GM12891 (cell line): ENCODE data around the gene ZNF506.
"Not testable (repeated sequence)": the region's sequence is repeated elsewhere in the genome, so short reads cannot be mapped to it uniquely, and the experiment has no call there.

ENCODE experiments used
- DNase-seq: peaks from one replicate; pipeline ENCODE4 v3.0.0; 2011; ENCODE audit warnings: low spot score; ENCODE audit not compliant: insufficient read length
- FAIRE-seq: peaks from 2 replicates; lab custom pipeline; 2011; peaks lifted over from hg19 to GRCh38; lab: Jason Lieb, UNC
- PAX5 ChIP-seq: IDR thresholded peaks from 2 replicates; pipeline ENCODE4 v1.6.1; 2011; ENCODE audit warnings: low read length, moderate library complexity, mild to moderate bottlenecking; ENCODE audit not compliant: insufficient read depth, severe bottlenecking
- POLR2A ChIP-seq: IDR thresholded peaks from 2 replicates; pipeline ENCODE4 v1.6.1; 2011; ENCODE audit warnings: low read depth, low read length, control low read depth
- POLR2AphosphoS5 ChIP-seq: IDR thresholded peaks from 2 replicates; pipeline ENCODE4 v1.6.1; 2011; ENCODE audit warnings: low read depth, low read length, control low read depth
- POU2F2 ChIP-seq: IDR thresholded peaks from 2 replicates; pipeline ENCODE4 v1.6.1; 2011; ENCODE audit warnings: low read depth, mild to moderate bottlenecking, control low read depth, low read length, moderate library complexity
- SPI1 ChIP-seq: IDR thresholded peaks from 2 replicates; pipeline ENCODE4 v1.6.1; 2011; ENCODE audit warnings: low read depth, low read length, control low read depth
- TAF1 ChIP-seq: IDR thresholded peaks from 2 replicates; pipeline ENCODE4 v1.6.1; 2011; ENCODE audit warnings: low read depth, low read length, control low read depth

The ZNF506 gene

DNA sequence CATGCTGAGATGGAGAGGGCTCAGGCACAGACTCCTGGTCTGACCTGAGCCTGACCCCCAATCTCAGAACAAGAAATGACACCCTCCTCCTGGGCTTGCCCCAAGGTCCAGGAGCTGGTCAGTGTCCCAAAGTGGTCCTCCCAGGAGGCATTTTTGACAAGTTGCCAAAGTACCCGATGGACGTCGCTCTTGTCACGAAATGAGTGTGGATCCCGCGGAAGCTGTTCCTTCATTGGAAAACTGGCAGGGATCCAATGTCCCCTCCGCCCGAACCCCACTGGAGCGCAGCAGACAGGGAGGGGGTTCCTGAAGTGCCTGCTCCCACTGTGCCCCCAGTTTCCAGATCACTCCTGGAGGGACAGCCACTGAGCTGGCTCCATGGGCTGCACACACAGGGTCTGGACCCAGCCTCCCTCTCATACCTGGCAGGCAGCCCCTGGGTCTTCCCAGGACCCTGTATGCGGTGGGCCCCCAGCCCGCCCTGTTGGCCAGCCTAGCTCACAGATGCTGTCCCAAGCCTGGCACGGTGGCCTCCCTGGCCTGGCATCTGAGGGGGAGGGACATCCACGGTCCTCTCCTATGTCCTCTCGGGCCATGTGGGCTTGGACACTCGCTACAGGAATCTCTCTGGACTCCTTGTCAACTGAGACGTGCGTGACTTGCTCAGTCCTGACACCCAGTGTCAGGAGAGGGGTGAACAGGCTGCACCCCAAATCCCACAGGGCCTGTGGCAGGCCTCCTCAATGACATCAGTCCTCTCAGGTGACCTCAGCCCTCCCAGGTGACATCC lies 75.9 kb downstream of the ZNF506 start:
- DNase-seq (peak; percentile 20), FAIRE-seq (no peak)
- no peak for TF ChIP-seq POLR2AphosphoS5
- no peak for TF ChIP-seq PAX5
- no peak for TF ChIP-seq POLR2A
- TF ChIP-seq TAF1, result no peak
- no peak for TF ChIP-seq POU2F2
- TF ChIP-seq SPI1, result no peak

DNA sequence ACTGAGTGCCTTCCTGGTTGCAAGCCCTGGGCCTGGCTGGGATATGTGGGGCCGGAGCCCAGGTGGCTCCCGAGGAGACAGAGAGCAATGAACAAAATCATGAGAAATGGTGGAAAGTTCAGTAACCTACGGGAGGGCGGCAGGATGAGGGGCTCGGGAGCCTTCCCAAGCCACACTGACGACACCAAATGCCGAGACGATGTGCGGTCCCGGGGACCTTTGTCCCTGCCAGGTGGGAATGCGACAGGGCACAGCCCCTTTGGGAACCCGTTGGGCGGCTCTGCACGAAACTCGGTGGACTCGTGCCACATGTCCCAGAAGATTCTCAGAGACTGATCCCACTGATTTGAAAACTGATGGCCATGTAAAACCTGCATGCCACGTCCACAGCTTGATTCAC lies 76.9 kb downstream of the ZNF506 start:
- TF ChIP-seq POU2F2, result no peak
- TF ChIP-seq TAF1, result no peak
- TF ChIP-seq SPI1, result no peak
- no peak for TF ChIP-seq PAX5
- TF ChIP-seq POLR2A, result no peak
- no peak for TF ChIP-seq POLR2AphosphoS5
- DNase-seq (no peak), FAIRE-seq (no peak)

DNA sequence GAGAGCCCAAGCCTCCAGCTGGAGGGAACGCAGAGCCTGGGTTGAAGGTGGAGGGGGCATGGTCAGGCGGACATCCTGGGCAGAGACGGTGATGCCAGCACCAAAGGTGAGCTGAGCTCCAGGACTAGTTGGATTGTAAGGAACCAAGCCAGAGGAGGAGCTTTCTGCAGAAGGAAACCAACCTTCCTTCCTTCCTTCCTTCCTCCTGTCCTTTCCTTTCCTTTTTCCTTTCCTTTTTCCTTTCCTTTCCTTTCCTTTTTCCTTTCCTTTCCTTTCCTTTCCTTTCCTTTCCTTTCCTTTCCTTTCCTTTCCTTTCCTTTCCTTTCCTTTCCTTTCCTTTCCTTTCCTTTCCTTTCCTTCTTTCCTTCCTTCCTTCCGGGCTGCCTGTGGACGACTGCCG lies 77.6 kb downstream of the ZNF506 start:
- not testable (repeated sequence) for DNase-seq, FAIRE-seq

DNA sequence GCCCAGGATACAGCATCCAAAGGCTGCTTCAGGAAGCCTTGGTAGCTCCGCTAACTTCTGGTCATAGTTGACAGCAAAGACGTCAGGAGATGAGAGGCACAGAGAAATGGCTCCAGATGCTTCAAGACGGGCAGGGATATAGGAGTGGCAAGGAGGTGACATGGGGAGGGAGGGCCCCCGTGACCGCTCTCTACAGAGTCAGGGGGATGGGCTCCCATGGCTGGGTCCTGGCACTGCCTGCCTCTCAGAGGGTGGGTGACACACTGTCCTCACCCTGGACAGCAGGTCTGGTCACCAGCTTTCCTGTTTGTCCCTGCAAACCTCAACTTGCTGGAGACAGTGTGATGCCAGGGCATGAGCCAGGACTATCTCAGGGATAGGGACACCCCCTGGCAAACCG lies 78.4 kb downstream of the ZNF506 start:
- no peak for TF ChIP-seq POLR2A
- no peak for TF ChIP-seq POLR2AphosphoS5
- no peak for TF ChIP-seq PAX5
- no peak for TF ChIP-seq POU2F2
- TF ChIP-seq TAF1, result no peak
- no peak for TF ChIP-seq SPI1
- DNase-seq (no peak), FAIRE-seq (no peak)

- TF ChIP-seq POLR2A (no peak), PAX5 (no peak), POLR2AphosphoS5 (no peak), TAF1 (no peak), POU2F2 (no peak), SPI1 (no peak)
- no peak for DNase-seq
- FAIRE-seq, result no peak
Observed at GRCh38 chr19:19742773-19743172, 78.8 kb downstream of the ZNF506 start.
